Natural killer cell (primary cell): ENCODE measurements around the gene OXER1. TPM values are rescaled to one million over a fixed set of nuclear protein-coding genes. Genes with fewer than 3 reads are reported as not detected.

Experiments used
- ATAC-seq, 3 donors: fragments of 150-1000 bp in 2 of 3; fragments of 200-7000 bp in 1 of 3; cut with Tn5 transposase; 1 replicate in 1 of 3; 2 replicates in 2 of 3; pipeline ENCODE4 v1.10.0; 2021; ENCODE audit warnings: mild to moderate bottlenecking in 2 of 3, moderate library complexity in 2 of 3
- DNase-seq, 2 donors: peaks; one replicate each; pipeline versions ENCODE4 v3.0.0 to v3.0.0-alpha.2; 2013 to 2021; ENCODE audit warnings: mixed read lengths in 1 of 2
- H3K27ac ChIP-seq: one replicate; pipeline ENCODE4 v1.5.1; 2013; ENCODE audit warnings: mild to moderate bottlenecking, low read length
- H3K27me3 ChIP-seq: one replicate; pipeline ENCODE4 v1.6.1; 2013; ENCODE audit warnings: low read length; ENCODE audit not compliant: control insufficient read depth, insufficient read depth
- H3K36me3 ChIP-seq: one replicate; pipeline ENCODE4 v1.6.1; 2013; ENCODE audit warnings: low read length; ENCODE audit not compliant: control insufficient read depth, insufficient read depth
- H3K4me1 ChIP-seq: one replicate; pipeline ENCODE4 v1.6.1; 2013; ENCODE audit warnings: low read length; ENCODE audit not compliant: control insufficient read depth, insufficient read depth
- H3K4me3 ChIP-seq: one replicate; pipeline ENCODE4 v1.5.1; 2013; ENCODE audit warnings: low read length
- H3K9me3 ChIP-seq: one replicate; pipeline ENCODE4 v1.6.1; 2013; ENCODE audit warnings: low read length; ENCODE audit not compliant: control insufficient read depth, insufficient read depth
- H3K27ac Mint-ChIP-seq, 2 donors: one replicate each; pipeline ENCODE4 v1.8.0; 2022; ENCODE audit warnings: mild to moderate bottlenecking in 2 of 2, mixed read lengths in 2 of 2, moderate library complexity in 1 of 2
- H3K27me3 Mint-ChIP-seq, 2 donors: one replicate each; pipeline ENCODE4 v1.8.0; 2022; ENCODE audit warnings: low read depth in 2 of 2, mixed read lengths in 2 of 2
- H3K36me3 Mint-ChIP-seq: one replicate; pipeline ENCODE4 v1.8.0; 2022; ENCODE audit warnings: mixed read lengths
- H3K4me1 Mint-ChIP-seq, 2 donors: one replicate each; pipeline ENCODE4 v1.8.0; 2022; ENCODE audit warnings: mixed read lengths in 2 of 2
- H3K4me3 Mint-ChIP-seq: one replicate; pipeline ENCODE4 v1.8.0; 2022; ENCODE audit warnings: mild to moderate bottlenecking, moderate library complexity, mixed read lengths
- H3K9me3 Mint-ChIP-seq, 2 donors: one replicate each; pipeline ENCODE4 v1.8.0; 2022; ENCODE audit warnings: mixed read lengths in 2 of 2
- WGBS: methylation state at CpG from one replicate; pipeline ENCODE4 v1.1.7; 2013; ENCODE audit warnings: missing lambda C conversion rate; ENCODE audit not compliant: insufficient coverage; 5-methylcytosine and 5-hydroxymethylcytosine counted together
- intact Hi-C: fragments of 100-400 bp; cut with micrococcal nuclease; formaldehyde crosslinking; loops from one replicate; pipeline ENCODE4 v1.14.2; 2022
- total RNA-seq, 4 donors: library from RNA; stranded (reverse); fragments of 120-200 nt in 1 of 4; gene quantifications; one replicate each; pipeline versions ENCODE4 v1.2.3 to v1.2.4, GENCODE V29; 2013 to 2022
- TF ChIP-seq, protein P1 (sequence below): fragments of 200-600 bp; IDR thresholded peaks from one replicate; pipeline ENCODE4 v1.8.0; 2022; ENCODE audit warnings: antibody characterized with exemption

OXER1 gene
- total RNA-seq, 3 donors from 2014 or later (not counting 1 experiment from before 2014, with no cell fraction given) = 0.19 to 2.7 (median 0.41) TPM

- peaks cover 27% of the 10 kb centered on the region for H3K4me1 ChIP-seq
- Mint-ChIP-seq H3K9me3 (no peaks in the 10 kb centered on the region), H3K4me3 (no peak overlapping the region), H3K27ac (no peak overlapping the region), H3K4me1 (peaks cover 0 to 26% of the 10 kb centered on the region in 2 donors), H3K27me3 (peaks cover 20 to 26% of the 10 kb centered on the region in 2 donors), H3K36me3 (peaks cover 7% of the 10 kb centered on the region)
- no peaks in the 10 kb centered on the region for H3K9me3 ChIP-seq
- ATAC-seq = no peak
- DNase-seq = no peak
- TF ChIP-seq, protein P1, sequence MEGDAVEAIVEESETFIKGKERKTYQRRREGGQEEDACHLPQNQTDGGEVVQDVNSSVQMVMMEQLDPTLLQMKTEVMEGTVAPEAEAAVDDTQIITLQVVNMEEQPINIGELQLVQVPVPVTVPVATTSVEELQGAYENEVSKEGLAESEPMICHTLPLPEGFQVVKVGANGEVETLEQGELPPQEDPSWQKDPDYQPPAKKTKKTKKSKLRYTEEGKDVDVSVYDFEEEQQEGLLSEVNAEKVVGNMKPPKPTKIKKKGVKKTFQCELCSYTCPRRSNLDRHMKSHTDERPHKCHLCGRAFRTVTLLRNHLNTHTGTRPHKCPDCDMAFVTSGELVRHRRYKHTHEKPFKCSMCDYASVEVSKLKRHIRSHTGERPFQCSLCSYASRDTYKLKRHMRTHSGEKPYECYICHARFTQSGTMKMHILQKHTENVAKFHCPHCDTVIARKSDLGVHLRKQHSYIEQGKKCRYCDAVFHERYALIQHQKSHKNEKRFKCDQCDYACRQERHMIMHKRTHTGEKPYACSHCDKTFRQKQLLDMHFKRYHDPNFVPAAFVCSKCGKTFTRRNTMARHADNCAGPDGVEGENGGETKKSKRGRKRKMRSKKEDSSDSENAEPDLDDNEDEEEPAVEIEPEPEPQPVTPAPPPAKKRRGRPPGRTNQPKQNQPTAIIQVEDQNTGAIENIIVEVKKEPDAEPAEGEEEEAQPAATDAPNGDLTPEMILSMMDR = no peak
- H3K27me3 ChIP-seq = peaks cover 2% of the 10 kb centered on the region
- WGBS = 83% methylated on average over 14 of the region's 15 CpGs
- H3K27ac ChIP-seq = no peak overlapping the region
- H3K4me3 ChIP-seq = no peak overlapping the region
- intact Hi-C loops = no loop called here
- no peaks in the 10 kb centered on the region for H3K36me3 ChIP-seq
Observed at GRCh38 chr2:42786561-42787345, 22.8 kb upstream of the OXER1 start.

- H3K36me3 Mint-ChIP-seq = no peaks in the 10 kb centered on the region
- TF ChIP-seq, protein P1 = no peak
Observed at GRCh38 chr2:42784204-42784880, 20.4 kb upstream of the OXER1 start.

DNA sequence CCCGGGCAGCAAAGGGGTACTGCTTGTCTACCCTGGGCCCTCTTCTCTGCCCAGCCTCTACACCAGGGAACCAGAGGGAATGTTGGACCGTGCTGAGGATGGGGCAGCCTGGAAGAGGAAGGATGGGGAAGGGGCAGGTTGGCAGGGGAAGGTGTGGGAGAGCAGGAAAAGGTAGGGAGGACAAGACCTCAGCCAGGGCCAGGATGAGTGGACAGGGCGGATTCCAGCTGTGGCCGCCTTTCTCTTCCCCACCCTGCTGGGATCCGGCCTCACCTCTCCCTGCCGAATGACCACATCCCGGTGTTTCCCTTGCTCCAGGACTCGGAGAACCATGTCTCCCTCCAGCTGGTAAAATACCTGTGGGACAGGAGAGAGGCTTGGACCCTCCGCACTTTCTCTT is 19.6 kb upstream of the OXER1 start:
- Mint-ChIP-seq H3K4me1 (peaks cover 0 to 17% of the 10 kb centered on the region in 2 donors), H3K4me3 (no peak overlapping the region), H3K27ac (no peak overlapping the region), H3K36me3 (no peaks in the 10 kb centered on the region), H3K9me3 (no peaks in the 10 kb centered on the region), H3K27me3 (peaks cover 0 to 2% of the 10 kb centered on the region in 2 donors)
- Histone ChIP-seq H3K27me3 (no peaks in the 10 kb centered on the region), H3K27ac (no peak overlapping the region), H3K4me1 (peaks cover 22% of the 10 kb centered on the region), H3K4me3 (no peak overlapping the region), H3K9me3 (no peaks in the 10 kb centered on the region), H3K36me3 (no peaks in the 10 kb centered on the region)
- WGBS = 94% methylated on average over 9 of the region's 9 CpGs
- ATAC-seq (no peak), DNase-seq (no peak)
- intact Hi-C loops = no loop called here
- TF ChIP-seq, protein P1 = no peak

More at GRCh38 chr2:42784204-42784880, 20.4 kb upstream of the OXER1 start:
- Mint-ChIP-seq H3K27me3 (peaks cover 0 to 6% of the 10 kb centered on the region in 2 donors), H3K4me3 (no peak overlapping the region), H3K9me3 (no peaks in the 10 kb centered on the region), H3K27ac (no peak overlapping the region), H3K4me1 (peaks cover 0 to 19% of the 10 kb centered on the region in 2 donors)
- H3K36me3 ChIP-seq = no peaks in the 10 kb centered on the region
- no peak for ATAC-seq
- peaks cover 23% of the 10 kb centered on the region for H3K4me1 ChIP-seq
- intact Hi-C loops = no loop called here
- no peaks in the 10 kb centered on the region for H3K9me3 ChIP-seq
- no peaks in the 10 kb centered on the region for H3K27me3 ChIP-seq
- no peak for DNase-seq
- no peak overlapping the region for H3K27ac ChIP-seq
- 68% methylated on average over 4 of the region's 7 CpGs for WGBS
- H3K4me3 ChIP-seq = no peak overlapping the region
